BLaER1 (cell line): Measurements from ENCODE around the gene SNRK.

Source experiments
- H3K27ac ChIP-seq: shearing (Covaris generic); formaldehyde crosslinking; 2 replicates; pipeline ENCODE4 v1.8.1; 2022
- H3K27me3 ChIP-seq: shearing (Covaris generic); formaldehyde crosslinking; 2 replicates; pipeline ENCODE4 v1.8.1; 2022
- H3K36me3 ChIP-seq: shearing (Covaris generic); formaldehyde crosslinking; 2 replicates; pipeline ENCODE4 v1.8.1; 2022
- H3K4me1 ChIP-seq: shearing (Covaris generic); formaldehyde crosslinking; 2 replicates; pipeline ENCODE4 v1.8.1; 2022
- H3K4me2 ChIP-seq: shearing (Covaris generic); formaldehyde crosslinking; 2 replicates; pipeline ENCODE4 v1.8.1; 2022
- H3K4me3 ChIP-seq: shearing (Covaris generic); formaldehyde crosslinking; 2 replicates; pipeline ENCODE4 v1.8.1; 2022
- H3K9ac ChIP-seq: shearing (Covaris generic); formaldehyde crosslinking; 2 replicates; pipeline ENCODE4 v1.8.1; 2022
- H3K9me3 ChIP-seq: shearing (Covaris generic); formaldehyde crosslinking; 2 replicates; pipeline ENCODE4 v1.8.1; 2022
- H4K20me1 ChIP-seq: shearing (Covaris generic); formaldehyde crosslinking; 2 replicates; pipeline ENCODE4 v1.8.1; 2022
- Cebpa-rat ChIP-seq: shearing (Covaris generic); IDR thresholded peaks from 2 replicates; pipeline ENCODE4 v1.8.1; 2022

The SNRK gene

DNA sequence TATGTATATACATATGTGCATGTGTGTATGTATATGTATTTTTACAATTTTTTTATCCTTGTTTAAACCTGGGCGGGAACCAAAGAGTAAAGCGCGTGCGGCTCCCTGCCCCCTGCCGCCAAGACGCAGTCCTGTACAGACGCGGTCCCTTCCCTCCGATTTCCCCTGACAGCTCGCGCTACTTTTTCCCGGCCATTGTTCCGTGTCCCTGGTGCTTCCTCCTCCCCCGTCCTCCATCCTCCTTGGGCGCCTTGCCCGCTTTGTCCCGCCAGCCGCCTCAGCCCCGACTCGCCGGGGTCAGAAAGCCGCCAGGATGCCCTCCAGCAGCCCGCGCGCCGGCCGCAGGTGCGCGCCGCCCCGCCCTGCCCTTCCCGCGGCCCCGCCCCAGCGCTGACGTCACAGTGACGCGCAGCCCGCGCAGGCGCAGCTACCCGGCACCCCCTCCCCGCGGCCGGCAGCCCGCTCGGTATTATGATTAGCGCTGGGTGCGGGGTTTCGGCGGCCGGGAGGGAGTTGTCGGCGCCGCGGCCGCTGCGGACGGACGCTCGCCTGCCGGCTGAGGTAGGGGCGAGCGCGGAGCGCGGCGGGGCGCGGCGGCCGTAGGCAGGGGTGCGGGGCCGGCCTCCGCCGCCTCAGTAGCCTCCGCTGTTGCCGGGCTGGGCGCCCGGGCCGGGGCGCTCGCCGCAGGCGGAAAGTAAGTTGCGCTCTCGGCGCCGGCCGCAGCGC, at the start of gene SNRK:
SNRK (plus strand) TSS at position 426 of the 726 bp plus-strand sequence. CDS start 16,664 bp downstream, outside the sequence.
- Histone ChIP-seq H3K27me3 (no peaks in the 10 kb centered on the region), H3K27ac (peak within 1 kb of the TSS; percentile 92), H3K36me3 (peaks cover 16% of the 10 kb centered on the region), H3K9ac (peak within 1 kb of the TSS; percentile 88), H4K20me1 (peaks cover 45% of the 10 kb centered on the region), H3K4me2 (peak within 1 kb of the TSS; percentile 93), H3K9me3 (no peaks in the 10 kb centered on the region), H3K4me3 (peak within 1 kb of the TSS; percentile 95), H3K4me1 (peaks cover 45% of the 10 kb centered on the region)
- no peak for TF ChIP-seq Cebpa-rat

GRCh38 chr3:43238801-43239200, 47.5 kb upstream of the SNRK start:
- H4K20me1 ChIP-seq, result no peaks in the 10 kb centered on the region
- H3K27me3 ChIP-seq, result no peaks in the 10 kb centered on the region
- TF ChIP-seq Cebpa-rat, result no peak
- H3K4me1 ChIP-seq, result peaks cover 8% of the 10 kb centered on the region
- H3K36me3 ChIP-seq, result no peaks in the 10 kb centered on the region
- H3K4me2 ChIP-seq, result no peak overlapping the region
- H3K9me3 ChIP-seq, result peaks cover 17% of the 10 kb centered on the region
- H3K4me3 ChIP-seq, result no peak overlapping the region
- H3K9ac ChIP-seq, result no peak overlapping the region
- H3K27ac ChIP-seq, result no peak overlapping the region

- TF ChIP-seq Cebpa-rat, result no peak
- H3K27me3 ChIP-seq, result no peaks in the 10 kb centered on the region
- no peak overlapping the region for H3K4me2 ChIP-seq
- H3K36me3 ChIP-seq, result no peaks in the 10 kb centered on the region
- peaks cover 17% of the 10 kb centered on the region for H3K4me1 ChIP-seq
- H3K9me3 ChIP-seq, result peaks cover 17% of the 10 kb centered on the region
- no peaks in the 10 kb centered on the region for H4K20me1 ChIP-seq
- no peak overlapping the region for H3K4me3 ChIP-seq
- H3K9ac ChIP-seq, result no peak overlapping the region
- no peak overlapping the region for H3K27ac ChIP-seq
Observed at GRCh38 chr3:43239755-43240154, 46.6 kb upstream of the SNRK start.

GRCh38 chr3:43243590-43244587, 42.5 kb upstream of the SNRK start:
- no peak for TF ChIP-seq Cebpa-rat
- Histone ChIP-seq H3K27ac (peak overlapping the region; percentile 88), H3K4me3 (no peak overlapping the region), H3K36me3 (no peaks in the 10 kb centered on the region), H3K27me3 (no peaks in the 10 kb centered on the region), H4K20me1 (no peaks in the 10 kb centered on the region), H3K9ac (no peak overlapping the region), H3K4me2 (peak overlapping the region; percentile 83), H3K4me1 (peaks cover 57% of the 10 kb centered on the region), H3K9me3 (peaks cover 14% of the 10 kb centered on the region)

- H3K4me2 ChIP-seq, result peak overlapping the region; percentile 83
- no peak overlapping the region for H3K4me3 ChIP-seq
- no peaks in the 10 kb centered on the region for H4K20me1 ChIP-seq
- peaks cover 14% of the 10 kb centered on the region for H3K9me3 ChIP-seq
- H3K9ac ChIP-seq, result no peak overlapping the region
- H3K27ac ChIP-seq, result peak overlapping the region; percentile 88
- TF ChIP-seq Cebpa-rat, result no peak
- no peaks in the 10 kb centered on the region for H3K36me3 ChIP-seq
- H3K27me3 ChIP-seq, result no peaks in the 10 kb centered on the region
- peaks cover 57% of the 10 kb centered on the region for H3K4me1 ChIP-seq
Observed at GRCh38 chr3:43244694-43245093, 41.6 kb upstream of the SNRK start.

GRCh38 chr3:43246976-43247375, 39.4 kb upstream of the SNRK start:
- Histone ChIP-seq H3K4me3 (peak overlapping the region; percentile 5; the same call in 1 of the 2 replicates), H3K4me2 (peak overlapping the region; percentile 83), H3K9ac (peak overlapping the region; percentile 54), H4K20me1 (no peaks in the 10 kb centered on the region), H3K9me3 (peaks cover 14% of the 10 kb centered on the region), H3K27me3 (no peaks in the 10 kb centered on the region), H3K36me3 (no peaks in the 10 kb centered on the region), H3K27ac (peak overlapping the region; percentile 88), H3K4me1 (peaks cover 64% of the 10 kb centered on the region)
- TF ChIP-seq Cebpa-rat, result no peak

DNA sequence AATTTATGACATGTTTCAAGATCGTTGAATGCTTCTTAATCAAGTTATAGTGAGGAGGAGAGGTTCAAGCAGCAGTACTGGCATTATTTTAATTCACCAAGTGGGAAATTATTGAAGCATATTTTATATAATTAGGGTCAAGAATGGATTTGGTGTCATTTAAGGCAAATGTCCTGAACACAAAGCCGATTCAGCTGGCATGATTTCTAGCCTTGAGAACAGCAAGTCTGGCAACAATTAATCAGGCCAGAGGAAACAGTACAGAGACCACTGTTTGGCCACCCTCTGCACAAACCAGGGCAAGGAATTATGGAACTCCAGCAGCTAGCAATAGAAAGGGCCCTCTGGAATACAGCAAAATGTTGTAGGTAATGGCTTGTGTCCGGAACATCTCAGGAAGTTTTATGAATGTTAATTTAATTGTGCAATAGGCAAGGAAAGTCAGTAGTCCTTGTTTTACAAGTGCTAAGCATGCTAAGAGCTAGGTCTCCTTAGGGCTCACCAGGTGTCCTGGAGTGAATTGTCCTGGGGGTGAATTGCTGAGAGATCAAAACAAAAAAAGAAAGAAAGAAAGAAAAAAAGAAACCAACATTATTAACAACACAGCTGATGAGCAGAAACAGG, 38.7 kb upstream of the SNRK start:
- TF ChIP-seq Cebpa-rat, result no peak
- H3K9ac ChIP-seq, result peak overlapping the region; percentile 54; the same call in 1 of the 2 replicates
- peak overlapping the region; percentile 83 for H3K4me2 ChIP-seq
- H3K27ac ChIP-seq, result peak overlapping the region; percentile 88
- H4K20me1 ChIP-seq, result no peaks in the 10 kb centered on the region
- H3K4me3 ChIP-seq, result no peak overlapping the region
- no peaks in the 10 kb centered on the region for H3K36me3 ChIP-seq
- no peaks in the 10 kb centered on the region for H3K27me3 ChIP-seq
- peaks cover 8% of the 10 kb centered on the region for H3K9me3 ChIP-seq
- peaks cover 64% of the 10 kb centered on the region for H3K4me1 ChIP-seq

DNA sequence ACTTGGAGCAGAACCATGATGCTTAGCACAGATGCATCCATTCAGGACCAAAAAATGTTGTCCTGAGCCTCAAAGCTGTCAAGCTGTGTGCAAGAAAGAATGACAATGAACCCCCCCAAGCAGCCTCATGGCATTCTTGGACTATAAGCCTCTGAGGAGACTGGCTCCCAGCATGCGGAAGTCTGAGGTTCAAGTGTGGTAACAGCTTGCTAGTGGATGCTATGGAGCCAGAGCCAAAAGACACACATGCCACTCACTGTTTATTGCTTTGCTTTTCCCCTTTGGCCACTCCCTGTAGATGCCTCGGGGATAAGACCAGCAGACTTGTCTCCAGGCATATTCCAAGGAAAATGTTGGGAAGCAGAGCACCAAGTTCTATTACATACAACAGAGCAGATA, 38.2 kb upstream of the SNRK start:
- no peak for TF ChIP-seq Cebpa-rat
- H3K9ac ChIP-seq, result no peak overlapping the region
- peak overlapping the region; percentile 83 for H3K4me2 ChIP-seq
- H3K27me3 ChIP-seq, result no peaks in the 10 kb centered on the region
- H3K4me1 ChIP-seq, result peaks cover 63% of the 10 kb centered on the region
- H3K27ac ChIP-seq, result peak overlapping the region; percentile 88
- H3K4me3 ChIP-seq, result no peak overlapping the region
- no peaks in the 10 kb centered on the region for H4K20me1 ChIP-seq
- no peaks in the 10 kb centered on the region for H3K36me3 ChIP-seq
- peaks cover 3% of the 10 kb centered on the region for H3K9me3 ChIP-seq

DNA sequence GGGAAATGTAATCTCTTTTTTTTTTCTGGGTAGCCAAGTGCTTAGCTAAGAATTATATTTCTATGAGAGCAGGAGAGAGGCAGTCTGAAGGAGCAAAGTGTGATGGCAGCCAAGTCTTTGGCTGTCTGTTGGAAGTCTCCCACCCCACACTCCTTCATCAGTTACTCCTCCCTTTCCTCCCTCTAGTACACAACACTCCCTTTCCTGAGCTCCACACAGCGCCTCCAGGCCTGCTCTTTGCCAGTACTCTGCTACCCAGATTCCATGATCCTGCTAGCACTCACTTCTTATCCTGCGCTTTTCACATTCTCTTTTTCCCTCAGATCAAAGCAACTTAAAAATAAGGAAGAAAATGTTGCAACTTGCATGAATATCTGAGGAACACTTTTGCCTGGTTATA, 37.4 kb upstream of the SNRK start:
- H4K20me1 ChIP-seq, result no peaks in the 10 kb centered on the region
- no peak for TF ChIP-seq Cebpa-rat
- H3K9me3 ChIP-seq, result no peaks in the 10 kb centered on the region
- H3K36me3 ChIP-seq, result no peaks in the 10 kb centered on the region
- H3K27ac ChIP-seq, result no peak overlapping the region
- H3K4me2 ChIP-seq, result no peak overlapping the region
- H3K4me1 ChIP-seq, result peaks cover 55% of the 10 kb centered on the region
- no peak overlapping the region for H3K9ac ChIP-seq
- H3K27me3 ChIP-seq, result no peaks in the 10 kb centered on the region
- no peak overlapping the region for H3K4me3 ChIP-seq
